GM18520 (cell line): ENCODE data around the gene LMNTD2.
A peak's percentile ranks its signal among the peaks of the same experiment; 100 is the strongest.
"Not testable (repeated sequence)": the region's sequence is repeated elsewhere in the genome, so short reads cannot be mapped to it uniquely, and the experiment has no call there.

Experiments used
- ATAC-seq: cut with Tn5 transposase; IDR thresholded peaks from one replicate; pipeline ENCODE4 v1.9.1; 2021; ENCODE audit not compliant: unreplicated experiment

Gene LMNTD2

DNA sequence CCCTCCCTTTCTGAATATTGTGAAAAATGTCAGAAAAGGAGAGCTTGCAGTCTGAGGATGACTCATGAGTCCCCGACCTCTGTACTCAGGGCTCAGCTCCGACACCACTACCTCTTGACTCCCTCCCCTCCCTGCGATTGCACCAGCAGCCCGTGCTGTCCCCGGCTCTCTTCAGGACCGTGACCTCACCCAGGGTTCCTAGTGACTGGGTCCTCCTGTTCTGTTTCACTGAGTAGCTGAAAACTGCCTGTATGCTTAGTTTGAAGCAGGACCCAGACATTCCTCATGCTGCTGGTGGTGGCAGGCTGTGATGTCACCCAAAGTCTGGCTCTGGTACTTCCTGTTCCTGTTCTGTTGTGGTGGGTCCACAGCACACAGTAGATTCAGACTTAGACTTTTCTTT is 27.4 kb upstream of the LMNTD2 start:
- ATAC-seq: no peak

GRCh38 chr11:587546-587945 is 27.0 kb upstream of the LMNTD2 start:
- ATAC-seq: no peak

GRCh38 chr11:586376-587316 is 26.1 kb upstream of the LMNTD2 start:
- ATAC-seq: no peak

DNA sequence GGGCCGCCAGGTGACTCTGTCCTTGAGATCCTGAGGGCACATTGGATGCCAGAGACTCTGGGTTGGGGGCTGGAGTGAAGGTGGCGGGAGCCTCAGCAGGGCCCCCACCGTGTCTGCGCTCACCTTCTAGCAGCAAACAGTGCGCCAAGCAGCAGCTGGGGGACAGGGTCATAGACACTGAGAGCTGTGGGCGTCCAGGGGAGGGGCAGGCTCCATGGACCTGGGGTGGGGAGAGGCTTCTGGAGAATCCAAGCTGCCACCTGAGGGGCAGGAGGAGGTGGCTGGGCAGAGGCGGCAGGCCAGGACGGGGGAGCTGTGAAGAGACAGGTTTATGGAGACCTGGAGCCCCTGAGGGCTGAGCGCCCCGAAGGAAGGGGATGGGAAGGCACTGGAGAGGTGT is 23.7 kb upstream of the LMNTD2 start:
- ATAC-seq: no peak

DNA sequence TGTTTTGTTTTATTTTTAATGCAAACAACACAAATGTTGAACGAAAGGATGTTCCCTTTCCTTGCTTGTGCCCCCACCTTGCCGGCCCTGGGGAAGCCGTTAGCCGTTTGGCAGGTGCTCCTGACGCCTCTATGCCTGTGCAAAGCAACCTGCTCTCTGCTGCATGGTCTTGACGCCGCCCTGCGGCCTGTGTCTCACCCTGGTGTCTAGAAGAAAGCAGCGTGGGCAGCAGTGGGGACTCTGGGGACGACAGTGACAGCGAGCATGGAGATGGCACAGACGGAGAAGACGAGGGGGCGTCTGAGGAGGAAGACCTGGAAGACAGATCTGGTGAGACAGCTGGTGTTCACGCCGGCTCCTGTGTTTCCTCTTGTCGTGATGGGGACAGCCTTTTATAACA is 21.2 kb upstream of the LMNTD2 start:
- ATAC-seq: no peak

DNA sequence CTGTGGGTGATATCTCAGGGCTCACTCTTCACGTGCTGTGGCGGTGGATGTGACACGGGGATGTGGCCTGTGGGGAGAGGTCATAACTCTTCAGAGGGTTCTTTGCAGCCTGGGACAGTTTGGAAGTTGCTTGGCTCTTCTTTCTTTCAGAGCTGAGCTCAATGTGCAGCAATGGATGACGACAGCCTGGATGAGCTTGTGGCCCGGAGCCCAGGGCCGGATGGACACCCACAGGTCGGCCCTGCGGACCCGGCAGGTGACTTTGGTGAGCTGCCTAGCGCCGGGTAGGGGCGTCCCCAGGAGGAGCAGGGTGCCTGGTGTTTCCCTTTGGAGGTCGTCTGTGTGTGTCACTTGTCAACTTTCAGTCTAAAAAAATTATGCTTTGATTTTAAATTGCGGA is 20.8 kb upstream of the LMNTD2 start:
- no peak for ATAC-seq

- no peak for ATAC-seq
Observed at GRCh38 chr11:579830-580601, 19.5 kb upstream of the LMNTD2 start.

DNA sequence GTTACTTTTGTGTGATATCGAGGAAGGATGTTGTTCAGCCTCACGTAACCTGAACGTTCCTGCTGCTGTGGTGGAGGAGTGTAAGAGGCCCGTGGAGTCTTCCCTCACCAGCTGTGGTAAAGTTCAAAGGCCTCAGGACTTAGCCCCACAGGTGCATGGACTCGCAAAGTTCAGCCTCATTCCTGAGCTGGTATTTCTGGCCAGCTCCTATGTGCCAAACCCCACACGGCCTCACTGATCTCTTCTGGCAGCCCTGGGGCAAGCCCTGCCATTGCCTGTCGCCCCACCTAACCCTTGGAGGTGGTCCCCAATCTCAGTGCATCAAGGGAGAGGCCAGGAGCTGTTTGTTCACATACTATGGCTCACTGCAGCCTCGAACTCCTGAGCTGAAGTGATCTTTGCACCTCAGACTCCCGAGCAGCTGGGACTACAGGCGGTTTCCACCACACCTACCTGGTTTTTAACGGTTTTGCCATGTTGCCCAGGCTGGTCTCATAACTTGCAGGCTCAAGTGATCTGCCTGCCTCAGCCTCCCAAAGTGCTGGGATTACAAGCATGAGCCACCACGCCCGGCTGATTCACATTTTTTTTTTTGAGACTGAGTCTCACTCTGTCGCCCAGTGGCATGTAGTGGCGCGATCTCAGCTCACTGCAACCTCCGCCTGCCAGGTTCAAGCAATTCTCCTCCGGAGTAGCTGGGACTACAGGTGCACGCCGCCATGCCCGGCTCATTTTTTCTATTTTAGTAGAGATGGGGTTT is 17.9 kb upstream of the LMNTD2 start:
- ATAC-seq: no peak

DNA sequence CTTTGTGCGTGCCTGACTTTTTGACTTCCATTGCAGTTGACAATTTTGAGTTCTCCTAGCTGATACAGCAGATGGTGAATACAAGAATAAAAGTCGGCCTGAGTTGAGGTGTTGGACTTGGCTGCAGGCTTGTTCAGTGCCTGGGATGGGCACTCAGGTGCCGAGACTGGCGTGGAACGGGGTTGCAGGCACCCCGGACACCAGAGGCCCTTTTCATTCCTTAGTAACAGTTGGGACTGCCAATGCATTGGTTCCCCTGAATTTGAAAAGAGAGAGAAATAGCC is 17.0 kb upstream of the LMNTD2 start:
- no peak for ATAC-seq

DNA sequence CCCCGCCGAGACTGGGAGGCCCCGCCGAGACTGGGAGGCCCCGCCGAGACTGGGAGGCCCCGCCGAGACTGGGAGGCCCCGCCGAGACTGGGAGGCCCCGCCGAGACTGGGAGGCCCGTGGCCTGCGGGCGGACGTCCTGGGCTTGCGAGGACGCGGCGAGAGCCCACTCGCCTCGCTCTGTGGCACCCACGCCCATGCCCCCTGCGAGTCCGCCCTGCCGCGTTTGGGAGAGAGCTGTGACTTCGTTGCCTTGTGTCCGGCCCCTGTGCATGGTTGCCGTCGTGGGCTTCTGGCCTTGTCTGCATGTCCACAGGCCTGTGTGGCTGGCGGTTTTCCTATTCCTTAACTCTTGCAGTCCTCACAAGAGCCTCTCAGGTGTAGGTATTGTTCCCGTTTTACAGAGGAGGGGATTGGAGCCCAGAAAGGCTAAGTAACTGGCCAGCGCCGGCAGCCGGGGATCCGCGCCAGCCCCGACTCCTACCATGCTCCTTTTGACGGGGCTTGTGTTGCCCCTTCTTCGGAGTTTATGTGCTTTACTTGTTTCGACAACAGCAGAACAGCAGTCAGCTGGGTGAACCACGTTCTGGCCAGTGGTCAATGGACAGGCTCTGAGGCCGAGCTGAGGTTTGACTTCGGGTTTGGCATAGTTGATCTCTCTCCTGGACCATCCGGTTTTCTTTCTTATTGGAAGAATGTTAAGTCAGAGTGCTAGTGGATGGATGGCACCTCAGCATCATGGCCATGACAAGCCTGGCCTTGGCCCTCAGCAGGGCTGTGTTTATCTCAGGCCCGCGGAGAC is 16.5 kb upstream of the LMNTD2 start:
- ATAC-seq: no peak

DNA sequence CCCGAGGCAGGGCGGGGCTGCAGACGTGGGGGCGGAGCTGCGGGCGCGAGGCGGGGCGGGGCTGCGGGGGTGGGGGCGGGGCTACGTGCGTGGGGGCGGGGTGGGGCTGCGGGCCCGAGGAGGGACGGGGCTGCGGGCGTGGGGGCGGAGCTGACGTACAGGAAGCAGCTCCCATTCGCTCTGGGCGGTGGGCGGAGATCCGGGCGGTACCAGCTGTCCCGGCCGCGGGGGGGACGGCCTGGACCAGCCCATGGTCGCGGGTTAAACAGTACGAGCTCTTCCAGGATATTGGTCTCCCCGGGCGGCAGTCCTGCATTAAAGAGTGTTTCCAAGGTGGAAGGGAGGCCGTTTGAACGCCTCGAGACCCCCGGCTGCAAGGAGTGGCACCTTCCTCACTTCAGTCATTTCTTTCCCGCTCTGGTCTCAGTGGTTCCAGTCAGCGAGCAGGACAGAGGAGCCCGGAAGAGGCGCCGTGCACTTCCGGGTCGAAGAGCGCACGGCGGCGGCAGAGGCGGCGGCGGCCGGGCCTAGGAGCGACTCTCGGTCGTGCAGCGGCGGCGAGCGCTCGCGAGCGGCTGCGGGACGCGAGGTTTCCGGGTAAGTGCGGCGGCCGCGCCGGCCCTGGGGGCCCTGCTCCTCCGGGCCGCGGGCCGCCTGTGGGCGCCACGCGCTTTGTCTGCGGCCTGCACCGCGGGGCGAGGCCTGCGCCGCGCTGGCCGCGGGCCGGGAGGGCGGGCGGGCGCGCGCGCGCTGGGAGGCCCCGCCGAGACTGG is 15.6 kb upstream of the LMNTD2 start, which contains the start of gene PHRF1:
Gene PHRF1 (plus strand): TSS at position 475 of the 773 bp plus-strand sequence. CDS start 5,043 bp downstream, outside the sequence.
- peak; percentile 73 for ATAC-seq

DNA sequence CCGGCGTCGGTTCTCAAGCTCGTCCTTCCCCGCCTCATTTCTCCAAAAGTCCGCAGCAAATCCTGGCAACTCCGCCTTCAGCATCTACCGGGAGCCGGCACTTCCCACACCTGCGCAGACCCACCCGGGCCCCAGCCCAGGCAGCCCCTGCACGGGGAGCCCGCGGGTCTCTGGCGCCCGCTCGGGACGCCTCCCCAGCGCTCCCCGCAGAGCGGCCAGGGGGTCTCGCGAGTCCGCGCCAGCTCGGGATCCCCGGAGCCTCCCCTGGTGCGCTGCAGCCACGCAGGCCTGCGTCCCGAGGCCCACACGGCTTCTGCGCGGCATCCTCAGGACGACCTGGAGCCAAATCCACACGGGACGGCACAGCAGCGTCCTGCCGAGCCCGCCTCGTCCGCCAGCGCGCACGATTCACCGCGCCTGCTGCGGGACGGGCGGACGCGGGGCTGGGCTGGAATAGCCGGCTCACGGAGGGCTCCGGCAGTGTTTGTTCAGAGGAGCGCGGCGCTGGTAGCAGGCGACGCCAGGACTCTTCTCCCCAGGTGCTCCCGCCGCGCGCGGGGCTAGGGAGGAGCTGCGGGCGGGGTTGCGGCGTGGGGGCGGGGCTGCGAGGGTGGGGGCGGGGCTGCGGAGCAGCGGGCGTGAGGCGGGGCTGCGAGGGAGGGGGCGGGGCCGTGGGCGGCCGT is 14.9 kb upstream of the LMNTD2 start:
- ATAC-seq: peak; percentile 33

- no peak for ATAC-seq
Observed at GRCh38 chr11:574632-575312, 14.2 kb upstream of the LMNTD2 start.

DNA sequence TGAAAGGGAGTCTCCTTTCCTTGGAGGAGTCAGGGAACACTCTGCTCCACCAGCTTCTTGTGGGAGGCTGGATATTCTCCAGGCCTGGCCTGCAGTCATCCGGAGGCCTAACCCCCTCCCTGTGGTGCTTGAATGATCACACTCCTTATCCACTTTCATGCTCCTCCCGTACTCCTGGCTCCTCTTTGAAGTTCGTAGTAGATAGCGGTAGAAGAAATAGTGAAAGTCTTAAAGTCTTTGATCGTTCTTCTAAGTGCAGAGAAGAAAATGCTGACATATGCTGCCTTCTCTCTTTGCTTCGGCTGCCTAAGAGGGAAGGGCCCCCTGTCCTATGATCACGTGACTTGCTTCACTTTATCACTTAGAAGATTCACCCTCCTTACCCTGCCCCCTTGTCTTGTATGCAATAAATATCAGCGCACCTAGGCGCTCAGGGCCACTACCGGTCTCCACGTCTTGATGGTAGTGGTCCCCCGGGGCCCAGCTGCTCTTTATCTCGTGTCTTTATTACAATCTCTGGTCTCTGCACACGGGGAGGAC is 13.6 kb upstream of the LMNTD2 start:
- ATAC-seq: not testable (repeated sequence)

DNA sequence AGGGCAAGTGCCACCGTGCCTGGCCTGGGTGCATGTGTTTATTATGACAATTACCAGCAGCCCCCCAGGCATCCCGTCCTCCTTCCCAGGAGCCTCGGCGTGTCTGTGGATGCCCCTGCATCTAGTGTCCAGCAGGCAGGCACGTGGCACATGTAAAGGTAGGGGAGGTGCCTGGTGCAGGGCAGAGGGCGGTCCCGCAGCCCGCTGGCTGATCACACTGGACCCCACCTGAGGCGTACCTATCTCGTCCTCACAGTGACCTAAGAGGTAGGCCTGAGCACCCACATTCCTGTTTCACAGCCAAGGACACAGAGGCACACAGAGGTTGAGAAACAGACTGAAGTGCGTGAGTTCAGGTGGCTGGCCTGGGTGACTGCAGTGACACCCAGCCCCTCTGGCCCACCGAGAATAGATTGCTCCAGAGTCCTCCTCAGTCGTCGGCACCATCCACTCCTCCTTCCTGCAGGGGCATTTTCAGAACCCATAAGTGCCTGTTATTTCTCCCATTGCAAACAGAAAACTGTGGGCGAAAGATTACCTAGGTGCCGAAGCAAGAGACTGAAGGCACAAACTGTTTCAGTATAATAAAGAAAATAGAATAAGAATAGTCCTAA is 12.7 kb upstream of the LMNTD2 start:
- no peak for ATAC-seq

- ATAC-seq: no peak
Observed at GRCh38 chr11:571802-572185, 11.3 kb upstream of the LMNTD2 start.

GRCh38 chr11:569158-569885 is 8.8 kb upstream of the LMNTD2 start:
- no peak for ATAC-seq
